Left renal pelvis (tissue), 4 donors: ENCODE results near the gene CPT1C. TPM values are rescaled to one million over a fixed set of nuclear protein-coding genes. Genes with fewer than 3 reads are reported as not detected.
A peak's percentile ranks its signal among the peaks of the same experiment; 100 is the strongest.

ENCODE experiments used
- DNase-seq, 4 donors: peaks; one replicate each; pipeline ENCODE4 v3.0.0-alpha.2; 2013; ENCODE audit warnings: low read depth in 4 of 4, low spot score in 3 of 4
- polyA plus RNA-seq, 4 donors: library from polyadenylated mRNA; unstranded; fragments of 120-200 nt; gene quantifications; one replicate each; pipeline ENCODE4 v1.2.1, GENCODE V29; 2013; ENCODE audit not compliant: insufficient read length in 4 of 4

CPT1C gene
- polyA plus RNA-seq, 4 donors: 10.9 to 22.8 (median 16.1) TPM

DNA sequence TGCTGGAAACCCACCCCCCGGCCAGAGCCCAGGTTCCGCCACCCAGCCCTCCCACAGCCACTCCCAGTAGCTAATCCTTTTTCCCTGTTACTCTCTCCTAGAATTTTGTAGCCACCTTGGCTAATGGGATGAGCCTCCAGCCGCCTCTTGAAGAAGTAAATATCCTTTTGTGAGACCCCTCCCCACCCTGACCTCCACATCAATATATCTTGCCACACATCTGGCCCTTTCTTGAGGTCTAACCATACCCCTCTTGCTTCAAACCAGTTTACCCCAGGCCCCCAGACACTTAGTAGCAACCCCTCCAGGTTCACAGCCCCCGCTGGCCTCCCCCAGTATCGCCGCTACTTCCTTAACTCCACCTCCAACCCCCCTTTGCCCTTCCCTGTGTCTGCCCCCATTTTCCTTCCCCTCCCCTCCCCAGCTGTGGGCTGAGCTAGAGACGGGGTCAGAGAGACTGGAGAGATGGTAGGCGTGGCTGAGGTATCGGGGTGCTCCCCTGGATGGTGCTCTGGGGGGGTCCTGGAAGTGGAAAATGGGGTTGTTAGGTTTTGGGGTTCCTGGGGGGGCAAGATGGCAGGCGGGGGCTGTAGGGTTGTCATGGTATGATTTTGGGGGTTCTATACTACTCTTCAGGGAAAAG is 11.0 kb upstream of the CPT1C start:
- no peak for DNase-seq

DNA sequence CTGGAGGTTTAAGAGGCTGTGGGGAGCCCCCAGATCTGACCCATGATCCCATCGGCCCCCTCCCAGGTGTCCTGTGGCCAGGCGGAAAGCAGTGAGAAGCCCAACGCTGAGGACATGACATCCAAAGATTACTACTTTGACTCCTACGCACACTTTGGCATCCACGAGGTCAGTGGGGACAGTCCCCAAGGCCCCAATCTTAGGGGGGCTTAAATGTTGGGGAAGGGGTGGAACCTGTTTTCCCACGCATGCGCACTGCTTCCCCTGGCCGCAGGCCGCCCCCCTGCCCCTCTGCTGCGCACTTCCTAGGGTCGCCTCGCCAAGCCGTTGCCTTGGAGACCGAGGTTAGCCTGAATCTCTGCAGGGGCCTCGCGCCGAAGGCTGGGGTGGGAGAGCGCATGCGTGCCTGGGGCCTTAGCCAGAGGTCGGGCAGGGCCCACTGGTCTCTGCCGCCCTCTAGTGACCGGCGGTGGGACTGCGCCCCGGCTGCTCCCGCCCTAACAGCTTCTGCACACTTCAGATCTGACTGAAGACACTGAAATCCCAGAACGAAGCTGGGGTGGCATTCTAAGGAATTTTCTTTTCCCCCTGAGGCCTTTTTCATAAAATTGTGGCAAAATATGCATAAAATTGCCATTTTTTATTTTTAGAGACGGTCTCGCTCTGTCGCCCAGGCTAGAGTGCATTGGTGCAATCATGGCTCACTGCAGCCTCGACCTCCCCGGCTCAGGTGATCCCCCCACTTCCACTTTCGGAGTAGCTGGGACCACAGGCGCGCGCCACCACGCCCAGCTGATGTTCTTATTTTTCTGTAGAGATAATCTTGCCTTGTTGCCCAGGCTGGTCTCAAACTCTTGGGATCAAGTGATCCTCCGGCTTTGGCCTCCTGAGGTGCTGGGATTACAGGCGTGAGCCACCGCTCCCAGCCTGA is 10.2 kb upstream of the CPT1C start:
- DNase-seq: peak; percentile 79 to 87 (median 83)

GRCh38 chr19:49681830-49682229 is 9.1 kb upstream of the CPT1C start:
- DNase-seq: no peak

DNA sequence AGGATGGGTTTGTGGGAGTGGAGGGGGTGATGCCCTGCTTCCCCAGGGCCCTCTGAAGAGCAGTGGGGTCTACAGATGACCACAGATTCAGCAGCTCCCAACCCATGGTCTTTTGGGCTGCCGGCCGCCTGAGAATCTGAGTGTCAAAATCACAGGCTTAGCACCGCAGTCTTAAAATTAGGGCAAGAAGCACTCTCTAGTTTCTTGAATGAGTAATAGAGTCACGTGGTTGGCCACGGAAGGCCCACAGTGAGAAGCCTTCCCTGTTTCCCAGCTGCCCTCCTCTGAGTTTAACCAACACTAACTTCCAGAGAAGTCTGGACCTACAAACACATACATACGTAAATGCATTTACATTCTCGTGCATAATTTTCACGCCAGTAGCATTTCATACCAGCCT is 8.6 kb upstream of the CPT1C start:
- no peak for DNase-seq

DNA sequence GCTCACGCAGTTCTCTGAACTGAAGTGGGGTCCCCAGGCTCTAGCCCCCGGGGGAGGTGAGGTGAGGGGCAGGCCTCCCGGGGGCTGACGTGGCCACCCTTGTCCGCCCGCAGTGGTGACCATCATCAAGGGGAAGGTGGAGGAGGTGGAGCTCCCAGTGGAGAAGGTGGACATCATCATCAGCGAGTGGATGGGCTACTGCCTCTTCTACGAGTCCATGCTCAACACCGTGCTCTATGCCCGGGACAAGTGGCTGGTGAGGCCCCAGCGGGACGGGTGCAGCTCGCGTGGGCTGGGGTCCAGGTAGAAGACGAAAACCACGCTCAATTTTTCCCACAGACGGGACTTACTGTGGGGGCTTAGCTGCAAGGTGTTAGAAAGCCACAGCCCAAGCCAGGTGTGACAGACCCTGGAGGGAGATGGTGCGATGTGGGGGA is 7.1 kb upstream of the CPT1C start:
- no peak for DNase-seq

- DNase-seq: no peak
These were observed 6.5 kb upstream of the CPT1C start for GRCh38 chr19:49684251-49684982.

DNA sequence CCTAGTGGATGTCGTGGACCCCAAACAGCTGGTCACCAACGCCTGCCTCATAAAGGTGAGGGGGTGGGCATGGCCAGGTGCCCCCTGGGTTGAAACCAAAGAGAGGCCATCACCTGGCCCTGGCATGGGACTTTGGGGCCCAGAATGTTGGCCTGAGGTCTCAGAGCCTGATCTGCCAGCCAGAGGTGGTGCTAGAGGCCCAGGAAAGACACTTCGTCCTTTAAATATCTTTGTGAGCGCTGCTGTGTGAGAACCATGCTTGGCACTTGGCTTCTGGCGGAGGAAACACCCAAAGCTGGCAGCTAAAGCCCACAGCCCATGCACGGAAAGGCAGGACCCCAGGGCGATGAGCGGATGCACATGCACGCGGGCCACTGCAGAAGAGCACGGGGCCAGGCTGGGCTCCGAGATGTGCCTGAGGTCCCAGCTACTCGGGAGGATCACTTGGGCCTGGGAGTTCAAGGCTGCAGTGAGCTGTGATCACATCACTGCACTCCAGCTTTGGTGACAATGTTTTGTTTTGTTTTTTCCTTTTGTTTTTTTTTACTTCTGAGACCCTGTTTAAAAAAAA is 5.8 kb upstream of the CPT1C start:
- no peak for DNase-seq

GRCh38 chr19:49685845-49686332 is 5.0 kb upstream of the CPT1C start:
- no peak for DNase-seq

DNA sequence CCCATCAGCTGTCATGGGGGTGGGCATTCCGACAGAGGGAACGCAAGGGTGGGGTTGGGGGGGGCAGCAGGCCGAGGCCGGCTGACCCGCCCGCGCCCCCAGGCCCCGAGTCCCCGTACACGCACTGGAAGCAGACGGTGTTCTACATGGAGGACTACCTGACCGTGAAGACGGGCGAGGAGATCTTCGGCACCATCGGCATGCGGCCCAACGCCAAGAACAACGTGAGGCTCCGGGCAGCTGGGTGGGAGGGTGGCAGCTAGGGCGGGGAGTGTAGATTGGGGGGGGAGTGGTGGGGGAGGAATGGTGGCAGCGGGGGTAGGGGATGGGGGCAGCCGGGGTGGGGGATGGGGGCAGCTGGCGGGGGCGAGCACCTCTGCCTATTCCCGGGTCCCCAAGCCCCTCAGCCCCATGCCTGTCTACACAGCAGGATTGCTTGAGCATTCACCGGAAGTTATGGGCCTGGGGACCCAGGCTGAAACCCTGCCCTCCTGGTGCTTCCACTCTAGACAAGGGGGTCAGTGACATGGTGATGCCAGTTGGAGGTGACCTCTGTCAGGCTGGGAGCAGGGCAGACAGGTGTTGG is 4.3 kb upstream of the CPT1C start:
- no peak for DNase-seq

DNA sequence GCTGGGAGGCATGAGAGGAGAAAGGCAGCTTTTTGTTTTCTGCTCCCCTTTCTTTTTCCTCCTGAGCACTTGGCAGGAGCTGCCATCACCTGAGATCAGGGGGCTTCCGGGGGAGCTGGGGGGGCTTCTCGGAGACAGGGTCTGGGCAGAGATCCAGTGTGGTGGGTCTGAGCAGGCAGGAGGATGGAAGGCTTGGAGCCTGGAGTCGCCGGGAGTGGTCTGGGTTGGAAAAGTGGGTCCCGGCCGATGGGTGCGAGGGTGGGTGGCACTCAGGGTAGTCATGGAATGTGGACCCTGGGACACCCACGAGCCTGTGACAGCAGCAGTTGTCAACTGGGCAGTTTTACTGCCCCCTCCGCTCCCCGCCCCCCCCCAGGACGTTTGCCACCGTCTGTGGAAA is 3.8 kb upstream of the CPT1C start:
- DNase-seq: no peak

GRCh38 chr19:49687566-49688316 is 3.2 kb upstream of the CPT1C start:
- DNase-seq: no peak

DNA sequence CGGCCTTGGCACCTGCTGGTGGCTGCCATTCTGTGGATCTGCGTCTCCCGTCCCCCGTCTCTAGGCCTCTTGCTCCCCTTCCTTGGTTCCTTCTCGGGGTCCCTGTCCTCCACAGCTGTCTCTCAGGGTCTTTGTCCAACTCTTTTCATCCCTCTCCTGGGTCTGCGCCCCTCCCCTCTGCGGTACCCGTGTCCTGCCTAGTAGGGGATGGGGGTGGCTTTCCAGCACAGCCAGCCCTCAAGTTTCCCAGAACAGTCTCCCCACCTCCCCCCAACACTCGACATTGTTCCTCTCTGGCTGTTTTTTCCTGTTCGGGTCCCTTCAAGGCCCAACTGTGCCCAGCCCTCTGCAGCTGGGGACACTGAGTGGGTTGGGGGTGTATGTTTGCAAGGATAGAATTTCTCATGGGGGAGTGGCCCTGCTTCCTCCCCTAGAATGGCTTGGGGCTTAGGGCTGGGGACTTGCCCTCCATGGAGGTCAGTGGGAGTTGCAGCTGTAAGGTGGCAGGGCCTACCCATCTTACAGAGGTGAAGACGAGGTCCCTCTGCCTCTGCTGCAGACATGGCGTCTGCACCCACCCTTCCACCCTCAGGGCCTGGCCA is 2.3 kb upstream of the CPT1C start:
- no peak for DNase-seq

DNA sequence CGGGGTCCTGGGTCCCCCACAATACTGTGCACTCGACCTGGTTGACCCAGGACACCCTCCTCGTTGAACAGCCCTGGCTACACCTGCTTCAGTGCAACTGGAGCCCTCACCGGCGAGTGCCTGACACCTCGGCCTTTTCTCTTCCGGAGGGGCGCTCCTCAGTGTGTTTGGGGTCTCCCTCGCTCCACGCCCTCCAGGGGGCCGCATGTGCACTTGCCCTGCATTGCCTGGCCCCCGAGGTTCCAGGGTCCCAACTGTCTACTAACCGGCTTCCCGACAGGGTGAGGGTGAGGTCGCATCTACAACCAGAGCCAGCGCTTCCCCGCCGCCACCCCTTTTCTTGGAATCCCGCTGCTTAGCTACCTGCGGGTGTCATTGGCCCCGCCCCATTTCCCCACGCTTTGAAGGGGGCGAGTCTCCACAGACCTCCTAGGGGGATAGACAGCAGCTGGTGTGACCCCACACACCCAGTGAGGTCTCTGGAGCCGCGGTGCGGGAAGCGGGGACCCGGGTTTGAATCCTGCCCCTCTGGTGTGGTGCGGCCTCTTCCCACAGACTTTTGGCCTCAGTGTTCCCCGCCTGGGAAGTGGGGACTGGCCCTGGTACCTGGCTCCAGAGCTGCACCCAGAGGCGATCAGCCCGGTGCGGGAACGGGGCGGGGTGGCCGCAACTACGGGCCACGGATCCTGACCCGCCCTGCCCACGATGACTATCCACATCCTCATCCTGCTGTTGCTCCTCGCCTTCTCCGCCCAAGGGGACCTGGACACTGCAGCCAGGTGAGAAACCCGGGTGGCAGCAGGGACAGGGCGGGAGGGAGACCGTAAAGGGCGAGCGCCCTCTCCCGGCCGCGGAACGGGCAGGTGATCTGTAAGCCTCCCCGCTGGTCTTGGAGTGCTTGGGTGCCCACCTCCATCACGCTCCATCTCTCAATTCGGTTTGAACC is 1.5 kb upstream of the CPT1C start, which contains the start of gene ADM5:
Gene ADM5, plus strand, starts transcription at position 462 of the 946 bp plus-strand sequence. Its CDS starts 244 bp downstream, at position 706.
- DNase-seq: no peak

GRCh38 chr19:49690079-49690655 is 749 bp upstream of the CPT1C start:
- no peak for DNase-seq

- peak in 1 of 4 donors; percentile 46 for DNase-seq
These were observed 579 bp downstream of the CPT1C start for GRCh38 chr19:49691243-49692146.

GRCh38 chr19:49692147-49692506 is 1.2 kb downstream of the CPT1C start:
- DNase-seq: no peak

DNA sequence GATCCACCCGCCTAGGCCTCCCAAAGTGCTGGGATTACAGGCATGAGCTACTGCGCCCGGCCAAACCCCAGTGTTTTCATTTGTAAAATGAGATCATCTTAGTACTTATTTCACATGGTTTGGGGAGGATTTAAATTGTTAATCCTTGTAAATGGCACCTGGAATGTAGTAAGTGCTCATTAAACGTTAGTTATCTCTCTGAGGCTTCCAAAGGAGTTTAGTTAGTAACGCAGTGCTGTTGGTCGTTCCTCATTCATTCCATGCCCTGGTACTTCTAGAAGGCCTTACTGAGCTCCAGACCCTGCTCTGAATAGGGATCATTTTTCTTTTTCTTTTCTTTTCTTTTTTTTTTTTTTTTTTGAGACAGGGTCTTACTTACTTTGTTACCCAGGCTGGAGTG is 5.2 kb downstream of the CPT1C start:
- DNase-seq: no peak
